Stomach (tissue), 9 donors: ENCODE results near the gene LHFPL3. TPM values are rescaled to one million over a fixed set of nuclear protein-coding genes. Genes with fewer than 3 reads are reported as not detected.

ENCODE experiments used
- DNase-seq, 2 donors: peaks; one replicate each; pipeline versions ENCODE4 v3.0.0 to v3.0.0-alpha.2; 2013 to 2019
- H3K27ac ChIP-seq, 5 donors: fragments of 200-600 bp in 4 of 5; sonication (generic) in 4 of 5; one replicate each; pipeline ENCODE4 v1.5.1; 2013 to 2019; ENCODE audit warnings: mild to moderate bottlenecking in 1 of 5, moderate library complexity in 1 of 5
- H3K27me3 ChIP-seq, 3 donors: fragments of 200-600 bp; sonication (generic); one replicate each; pipeline ENCODE4 v1.5.1; 2017 to 2019; ENCODE audit warnings: mixed run types in 1 of 3
- H3K36me3 ChIP-seq, 4 donors: fragments of 200-600 bp; sonication (generic); 1 replicate in 3 of 4; 2 replicates in 1 of 4; pipeline ENCODE4 v1.5.1; 2016 to 2019
- H3K4me1 ChIP-seq, 4 donors: fragments of 200-600 bp; sonication (generic); one replicate each; pipeline ENCODE4 v1.5.1; 2016 to 2019
- H3K4me3 ChIP-seq, 4 donors: fragments of 200-600 bp; sonication (generic) in 3 of 4; one replicate each; pipeline ENCODE4 v1.5.1; 2016 to 2019; ENCODE audit warnings: mild to moderate bottlenecking in 1 of 4
- H3K9me3 ChIP-seq, 4 donors: fragments of 200-600 bp; sonication (generic); one replicate each; pipeline ENCODE4 v1.5.1; 2016 to 2019
- EP300 ChIP-seq: sonication (generic); formaldehyde crosslinking; IDR thresholded peaks from one replicate; pipeline ENCODE4 v1.6.1; 2017; ENCODE audit warnings: antibody characterized with exemption
- POLR2A ChIP-seq, 4 donors: fragments of 450-650 bp; IDR thresholded peaks; one replicate each; pipeline ENCODE4 v1.6.1; 2016; ENCODE audit warnings: antibody characterized with exemption in 4 of 4, control low read depth in 2 of 4, mild to moderate bottlenecking in 1 of 4, moderate library complexity in 1 of 4
- POLR2AphosphoS5 ChIP-seq, 3 donors: sonication (generic); formaldehyde crosslinking; IDR thresholded peaks; one replicate each; pipeline ENCODE4 v1.6.1; 2016; ENCODE audit warnings: antibody characterized with exemption in 3 of 3
- WGBS, 5 donors: extraction: QIAGEN DNeasy Blood & Tissue Kit in 3 of 5; methylation state at CpG; one replicate each; pipeline versions ENCODE4 v1.1.5 to v1.1.7; 2013 to 2018; 5-methylcytosine and 5-hydroxymethylcytosine counted together
- intact Hi-C: fragments of 100-400 bp; cut with DNase I; formaldehyde crosslinking; loops from one replicate; pipeline ENCODE4 v1.15.1; 2023; ENCODE audit warnings: low total_unique reads
- polyA plus RNA-seq, 3 donors: library from polyadenylated mRNA; stranded (reverse); fragments of 200-250 nt; gene quantifications; one replicate each; pipeline ENCODE4 v1.2.3, GENCODE V29; 2013
- total RNA-seq, 5 donors: library from RNA; depleted of rRNA; stranded (reverse); fragments of >200 nt; gene quantifications; one replicate each; pipeline versions ENCODE4 v1.1.0 to v1.2.3, GENCODE V29; 2014 to 2016
- TF ChIP-seq, protein P1 (sequence below), 7 experiments: fragments of 450-650 bp in 4 of 7; fragments of 200-600 bp in 3 of 7; sonication (generic) in 3 of 7; IDR thresholded peaks; one replicate each; pipeline ENCODE4 v1.5.1; 2016 to 2019; ENCODE audit warnings: antibody characterized with exemption in 7 of 7, control low read depth in 2 of 7, mild to moderate bottlenecking in 1 of 7
- donor health status: healthy with polysubstance abuse.
- donor health status: Bipolar disorder and iron deficiency.
- donor health status: healthy.

The LHFPL3 gene
- total and polyA plus RNA-seq, 8 donors: 0.55 TPM; not detected in 7

DNA sequence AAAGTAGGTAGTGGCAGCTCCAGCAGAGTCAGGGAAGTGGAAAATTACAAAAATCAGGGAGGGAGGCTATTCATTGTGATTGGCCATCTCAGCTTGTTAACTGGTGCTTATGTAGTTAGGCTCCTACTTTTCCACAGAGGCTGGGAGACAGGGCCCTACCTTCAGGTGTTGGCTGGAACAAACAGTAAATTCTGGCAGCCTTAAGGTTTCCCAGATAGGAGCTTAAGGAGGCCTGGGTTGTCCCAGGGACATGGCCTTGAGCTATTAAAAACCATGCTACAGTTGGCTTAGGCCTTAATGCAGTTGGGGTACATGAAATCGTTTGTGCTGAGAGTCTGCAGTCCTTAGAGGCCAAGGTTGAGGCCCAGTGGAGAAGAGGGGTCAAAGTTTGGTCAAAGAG lies 324.5 kb downstream of the LHFPL3 start:
- Histone ChIP-seq H3K4me3 (no peak overlapping the region), H3K27ac (no peak overlapping the region), H3K27me3 (no peaks in the 10 kb centered on the region), H3K4me1 (peaks cover 0 to 13% (median 0%) of the 10 kb centered on the region in 4 donors), H3K9me3 (no peaks in the 10 kb centered on the region), H3K36me3 (no peaks in the 10 kb centered on the region)
- no peak for DNase-seq
- whole genome bisulfite sequencing, 5 donors: 10 to 48% (median 38%) methylated on average over 1 of the region's 1 CpG
- intact Hi-C loops: no loop called here
- TF ChIP-seq EP300 (no peak), POLR2A (IDR thresholded peaks at IDR 0.05) (no peak), POLR2AphosphoS5 (IDR thresholded peaks at IDR 0.05) (no peak)
- TF ChIP-seq, protein P1, sequence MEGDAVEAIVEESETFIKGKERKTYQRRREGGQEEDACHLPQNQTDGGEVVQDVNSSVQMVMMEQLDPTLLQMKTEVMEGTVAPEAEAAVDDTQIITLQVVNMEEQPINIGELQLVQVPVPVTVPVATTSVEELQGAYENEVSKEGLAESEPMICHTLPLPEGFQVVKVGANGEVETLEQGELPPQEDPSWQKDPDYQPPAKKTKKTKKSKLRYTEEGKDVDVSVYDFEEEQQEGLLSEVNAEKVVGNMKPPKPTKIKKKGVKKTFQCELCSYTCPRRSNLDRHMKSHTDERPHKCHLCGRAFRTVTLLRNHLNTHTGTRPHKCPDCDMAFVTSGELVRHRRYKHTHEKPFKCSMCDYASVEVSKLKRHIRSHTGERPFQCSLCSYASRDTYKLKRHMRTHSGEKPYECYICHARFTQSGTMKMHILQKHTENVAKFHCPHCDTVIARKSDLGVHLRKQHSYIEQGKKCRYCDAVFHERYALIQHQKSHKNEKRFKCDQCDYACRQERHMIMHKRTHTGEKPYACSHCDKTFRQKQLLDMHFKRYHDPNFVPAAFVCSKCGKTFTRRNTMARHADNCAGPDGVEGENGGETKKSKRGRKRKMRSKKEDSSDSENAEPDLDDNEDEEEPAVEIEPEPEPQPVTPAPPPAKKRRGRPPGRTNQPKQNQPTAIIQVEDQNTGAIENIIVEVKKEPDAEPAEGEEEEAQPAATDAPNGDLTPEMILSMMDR (IDR thresholded peaks at IDR 0.05): no peak

DNA sequence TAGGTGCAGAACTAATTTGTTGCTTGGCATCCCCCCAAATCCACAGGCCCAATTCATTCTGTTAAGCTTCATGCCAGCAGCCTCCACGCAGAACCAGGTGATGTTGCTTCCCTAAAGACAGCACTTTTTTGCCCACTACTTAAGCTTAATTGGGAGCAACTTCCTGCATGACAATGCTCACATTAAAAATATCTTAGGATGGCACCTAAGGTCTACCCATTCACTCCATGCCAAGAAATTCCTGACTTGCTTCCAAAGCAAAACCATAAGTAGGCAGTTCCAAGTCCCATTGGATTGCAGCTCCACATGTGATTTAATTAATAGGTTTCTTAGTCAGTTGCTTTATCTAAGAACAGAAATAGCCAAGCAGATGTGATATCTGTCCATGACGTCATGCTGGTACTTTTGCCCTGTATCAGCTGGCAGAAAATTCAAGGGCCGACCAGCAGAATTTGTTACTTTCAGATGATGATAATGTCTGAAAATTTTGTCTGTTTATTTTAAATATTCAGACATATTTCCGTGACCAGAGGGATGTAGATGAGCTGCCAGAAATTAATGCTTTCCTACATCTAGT lies 325.5 kb downstream of the LHFPL3 start:
- H3K27me3 ChIP-seq: no peaks in the 10 kb centered on the region
- no peak overlapping the region for H3K4me3 ChIP-seq
- no peak overlapping the region for H3K27ac ChIP-seq
- TF ChIP-seq POLR2AphosphoS5 (IDR thresholded peaks at IDR 0.05) (no peak), EP300 (no peak), POLR2A (IDR thresholded peaks at IDR 0.05) (no peak)
- TF ChIP-seq, protein P1 (IDR thresholded peaks at IDR 0.05): no peak
- intact Hi-C loops: no loop called here
- peak in 1 of 2 donors; percentile 2 for DNase-seq
- H3K36me3 ChIP-seq: no peaks in the 10 kb centered on the region
- WGBS, 5 donors: 73 to 82% (median 76%) methylated on average over 4 of the region's 4 CpGs
- H3K4me1 ChIP-seq: peaks cover 0 to 13% (median 0%) of the 10 kb centered on the region in 4 donors
- H3K9me3 ChIP-seq: no peaks in the 10 kb centered on the region

DNA sequence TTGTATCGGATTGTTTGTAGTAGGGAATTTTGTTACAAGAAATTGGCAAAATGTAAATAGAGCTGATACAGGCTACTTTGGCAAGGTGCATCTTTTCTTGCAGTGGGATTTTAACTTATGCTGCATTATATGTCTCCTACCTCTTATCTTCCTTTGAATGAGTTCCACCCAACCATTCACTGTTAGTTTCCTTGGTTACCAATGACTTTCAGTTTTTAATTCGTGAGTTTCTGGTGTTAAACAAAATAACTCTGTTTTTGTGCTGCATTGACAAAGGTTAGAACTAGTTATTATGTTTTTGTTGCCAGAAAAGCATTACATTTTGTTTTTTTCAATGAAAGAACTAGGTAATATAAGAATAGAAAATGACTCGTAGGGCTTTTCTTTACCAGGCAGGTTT lies 327.2 kb downstream of the LHFPL3 start:
- TF ChIP-seq, protein P1 (IDR thresholded peaks at IDR 0.05): no peak
- TF ChIP-seq POLR2AphosphoS5 (IDR thresholded peaks at IDR 0.05) (no peak), POLR2A (IDR thresholded peaks at IDR 0.05) (no peak), EP300 (no peak)
- H3K36me3 ChIP-seq: no peaks in the 10 kb centered on the region

DNA sequence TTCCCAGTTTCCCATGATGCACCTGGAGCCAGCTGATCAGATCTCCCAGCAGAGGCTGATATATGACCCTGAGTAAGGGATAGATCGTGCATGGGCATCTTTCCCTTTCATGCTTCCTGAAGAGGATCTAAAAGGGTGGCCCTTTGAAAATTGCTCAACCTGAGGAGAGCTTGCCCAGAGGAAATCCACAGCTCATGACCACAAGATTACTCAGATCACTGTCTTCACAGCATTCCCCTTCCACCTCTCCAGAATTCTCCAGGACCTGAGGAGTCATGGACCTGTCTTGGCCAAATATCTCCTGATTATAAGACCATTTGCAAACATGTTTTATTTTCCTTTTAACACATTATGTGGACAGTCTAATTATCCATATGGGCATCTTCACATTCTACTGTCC lies 328.1 kb downstream of the LHFPL3 start:
- Histone ChIP-seq H3K27me3 (no peaks in the 10 kb centered on the region), H3K4me1 (peaks cover 0 to 9% (median 0%) of the 10 kb centered on the region in 4 donors), H3K27ac (no peak overlapping the region), H3K36me3 (no peaks in the 10 kb centered on the region), H3K4me3 (no peak overlapping the region), H3K9me3 (no peaks in the 10 kb centered on the region)
- no peak for DNase-seq
- intact Hi-C loops: no loop called here
- TF ChIP-seq POLR2A (IDR thresholded peaks at IDR 0.05) (no peak), EP300 (no peak), POLR2AphosphoS5 (IDR thresholded peaks at IDR 0.05) (no peak)
- TF ChIP-seq, protein P1 (IDR thresholded peaks at IDR 0.05): no peak
- 36 to 52% (median 45%) methylated on average over 1 of the region's 1 CpG; no CpG with 5 or more reads in 1 of the 5 donors for WGBS, 5 donors

More for the DNA sequence above, 327.2 kb downstream of the LHFPL3 start:
- no peaks in the 10 kb centered on the region for H3K27me3 ChIP-seq
- no peak for DNase-seq
- no peaks in the 10 kb centered on the region for H3K9me3 ChIP-seq
- 63 to 68% (median 66%) methylated on average over 3 of the region's 3 CpGs for WGBS, 5 donors
- H3K4me3 ChIP-seq: no peak overlapping the region
- intact Hi-C loops: no loop called here
- H3K27ac ChIP-seq: no peak overlapping the region
- H3K4me1 ChIP-seq: peaks cover 0 to 13% (median 0%) of the 10 kb centered on the region in 4 donors
